Endothelial cell of umbilical vein (primary cell): Measurements from ENCODE around the gene WDR27.

Source experiments
- MYC ChIP-seq: IDR thresholded peaks from one replicate; pipeline ENCODE4 v1.6.1; 2011; ENCODE audit warnings: mild to moderate bottlenecking, low read depth, low read length
- TF ChIP-seq, protein P1 (sequence below), 2 donors: IDR thresholded peaks; 1 replicate in 1 of 2; 2 replicates in 1 of 2; pipeline ENCODE4 v1.5.1; 2011; ENCODE audit warnings: low read length in 2 of 2, mild to moderate bottlenecking in 2 of 2, moderate library complexity in 2 of 2, control low read depth in 1 of 2, inconsistent platforms in 1 of 2, low read depth in 1 of 2; ENCODE audit not compliant: insufficient read depth in 1 of 2; ENCODE audit errors: extremely low read depth in 1 of 2

DNA sequence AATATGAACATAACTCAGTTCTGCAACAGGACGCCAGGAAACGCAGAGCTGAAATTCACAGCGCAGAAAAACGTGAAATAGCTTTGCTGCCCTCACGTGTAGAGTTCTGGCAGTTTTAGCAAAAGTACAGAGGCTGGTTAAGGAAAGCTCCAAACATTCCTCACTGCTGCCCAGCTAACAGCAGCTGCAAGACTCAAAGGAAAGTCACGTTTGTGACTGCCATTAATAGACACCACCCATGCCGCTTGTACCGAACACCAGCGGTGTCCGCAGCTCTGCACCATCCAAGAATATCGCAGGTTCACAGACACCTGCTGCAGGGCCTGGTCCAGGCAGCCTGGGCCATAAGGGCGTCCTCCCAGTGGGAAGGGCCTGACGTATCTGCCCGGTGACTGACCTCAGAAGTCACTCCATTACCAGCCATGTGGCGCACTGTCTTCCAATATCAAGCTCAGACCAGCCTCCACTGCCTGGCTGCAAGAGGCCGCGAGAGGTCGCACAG lies 61.4 kb downstream of the WDR27 start:
- TF ChIP-seq, protein P1, sequence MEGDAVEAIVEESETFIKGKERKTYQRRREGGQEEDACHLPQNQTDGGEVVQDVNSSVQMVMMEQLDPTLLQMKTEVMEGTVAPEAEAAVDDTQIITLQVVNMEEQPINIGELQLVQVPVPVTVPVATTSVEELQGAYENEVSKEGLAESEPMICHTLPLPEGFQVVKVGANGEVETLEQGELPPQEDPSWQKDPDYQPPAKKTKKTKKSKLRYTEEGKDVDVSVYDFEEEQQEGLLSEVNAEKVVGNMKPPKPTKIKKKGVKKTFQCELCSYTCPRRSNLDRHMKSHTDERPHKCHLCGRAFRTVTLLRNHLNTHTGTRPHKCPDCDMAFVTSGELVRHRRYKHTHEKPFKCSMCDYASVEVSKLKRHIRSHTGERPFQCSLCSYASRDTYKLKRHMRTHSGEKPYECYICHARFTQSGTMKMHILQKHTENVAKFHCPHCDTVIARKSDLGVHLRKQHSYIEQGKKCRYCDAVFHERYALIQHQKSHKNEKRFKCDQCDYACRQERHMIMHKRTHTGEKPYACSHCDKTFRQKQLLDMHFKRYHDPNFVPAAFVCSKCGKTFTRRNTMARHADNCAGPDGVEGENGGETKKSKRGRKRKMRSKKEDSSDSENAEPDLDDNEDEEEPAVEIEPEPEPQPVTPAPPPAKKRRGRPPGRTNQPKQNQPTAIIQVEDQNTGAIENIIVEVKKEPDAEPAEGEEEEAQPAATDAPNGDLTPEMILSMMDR (IDR thresholded peaks at IDR 0.05; ENCODE audit: extremely low read depth in 1 of 2, insufficient read depth in 1 of 2, low read depth in 1 of 2, low read length in 2 of 2) = no peak
- no peak for TF ChIP-seq MYC
